GM12878 (cell line): Measurements from ENCODE around the gene HLA-A. TPM values are rescaled to one million over a fixed set of nuclear protein-coding genes. Genes with fewer than 3 reads are reported as not detected.
A peak's percentile ranks its signal among the peaks of the same experiment; 100 is the strongest.

Source experiments
- ATF3 ChIP-seq: IDR thresholded peaks from 2 replicates; pipeline ENCODE4 v1.6.1; 2011; ENCODE audit warnings: low read depth, mild to moderate bottlenecking, low read length, moderate library complexity, borderline replicate concordance; ENCODE audit errors: extremely low read depth
- CBFB ChIP-seq: IDR thresholded peaks from 2 replicates; pipeline ENCODE4 v1.6.1; 2016; ENCODE audit warnings: antibody characterized with exemption, low read depth
- CBX5 ChIP-seq: sonication (generic); IDR thresholded peaks from 2 replicates; pipeline ENCODE4 v1.6.1; 2016; ENCODE audit warnings: low read depth, moderate library complexity, mild to moderate bottlenecking, inconsistent platforms
- CEBPB ChIP-seq, 2 experiments: fragments of 150-350 bp in 1 of 2; IDR thresholded peaks; 2 replicates each; pipeline ENCODE4 v1.6.1; 2012 to 2014; ENCODE audit warnings: low read depth in 2 of 2, low read length in 2 of 2, borderline replicate concordance in 1 of 2, inconsistent platforms in 1 of 2
- CHD4 ChIP-seq: fragments of 200-600 bp; sonication (generic); IDR thresholded peaks from 2 replicates; pipeline ENCODE4 v1.6.1; 2016; ENCODE audit warnings: mild to moderate bottlenecking
- FOXK2 ChIP-seq: fragments of 450-650 bp; IDR thresholded peaks from 2 replicates; pipeline ENCODE4 v1.6.1; 2017; ENCODE audit warnings: mild to moderate bottlenecking, moderate library complexity
- IKZF2 ChIP-seq, 2 experiments: fragments of 450-650 bp; IDR thresholded peaks; 2 replicates each; pipeline ENCODE4 v1.6.1; 2017; ENCODE audit warnings: mild to moderate bottlenecking in 2 of 2, moderate library complexity in 2 of 2
- JUND ChIP-seq: IDR thresholded peaks from 2 replicates; pipeline ENCODE4 v1.6.1; 2012; ENCODE audit warnings: low read depth, mild to moderate bottlenecking, low read length, improper control_type of control experiment, moderate library complexity
- KAT2A ChIP-seq: conservative IDR thresholded peaks from 2 replicates; pipeline ENCODE4 v1.6.1; 2011; ENCODE audit warnings: low read depth, low read length; ENCODE audit not compliant: control insufficient read depth
- NFYA ChIP-seq: IDR thresholded peaks from 2 replicates; pipeline ENCODE4 v1.6.1; 2011; ENCODE audit warnings: low read depth, mild to moderate bottlenecking, low read length, improper control_type of control experiment, borderline replicate concordance
- NR2C1 ChIP-seq: fragments of 450-650 bp; IDR thresholded peaks from 2 replicates; pipeline ENCODE4 v1.6.1; 2017; ENCODE audit warnings: antibody characterized with exemption, mild to moderate bottlenecking, moderate library complexity
- NRF1 ChIP-seq: conservative IDR thresholded peaks from 2 replicates; pipeline ENCODE4 v1.6.1; 2011; ENCODE audit warnings: mild to moderate bottlenecking, low read depth, low read length, improper control_type of control experiment
- PBX3 ChIP-seq: IDR thresholded peaks from 2 replicates; pipeline ENCODE4 v1.6.1; 2011; ENCODE audit warnings: mild to moderate bottlenecking, low read depth, low read length, moderate library complexity; ENCODE audit not compliant: insufficient replicate concordance
- PKNOX1 ChIP-seq: fragments of 450-650 bp; IDR thresholded peaks from 2 replicates; pipeline ENCODE4 v1.6.1; 2016; ENCODE audit warnings: mild to moderate bottlenecking
- POLR2AphosphoS5 ChIP-seq: IDR thresholded peaks from 2 replicates; pipeline ENCODE4 v1.6.1; 2011; ENCODE audit warnings: mild to moderate bottlenecking, low read length, inconsistent platforms
- RBBP5 ChIP-seq: fragments of 200-600 bp; sonication (generic); conservative IDR thresholded peaks from 2 replicates; pipeline ENCODE4 v1.6.1; 2016
- RUNX3 ChIP-seq: IDR thresholded peaks from 2 replicates; pipeline ENCODE4 v1.6.1; 2012; ENCODE audit warnings: low read length, inconsistent platforms
- SKIL ChIP-seq: fragments of 450-650 bp; IDR thresholded peaks from 2 replicates; pipeline ENCODE4 v1.6.1; 2017; ENCODE audit warnings: mild to moderate bottlenecking, low read depth, inconsistent platforms; ENCODE audit not compliant: poor library complexity, severe bottlenecking
- TCF3 ChIP-seq: IDR thresholded peaks from 2 replicates; pipeline ENCODE4 v1.6.1; 2012; ENCODE audit warnings: low read depth, mild to moderate bottlenecking, low read length, borderline replicate concordance; ENCODE audit not compliant: insufficient read depth
- ZBTB40 ChIP-seq: fragments of 450-650 bp; IDR thresholded peaks from 2 replicates; pipeline ENCODE4 v1.6.1; 2016; ENCODE audit warnings: mild to moderate bottlenecking, moderate library complexity, borderline replicate concordance
- polyA plus RNA-seq, 11 experiments: library from polyadenylated mRNA; depleted of rRNA in 4 of 11; unstranded in 6 of 11; stranded (reverse) in 5 of 11; fragments of >200 nt; fragmentation: Nextera tagmentation in 4 of 11; fragmentation: Illumina TruSeq in 1 of 11; extraction: Ambion mirVana in 4 of 11; extraction: Trizol in 1 of 11; gene quantifications; 1 replicate in 1 of 11; 2 replicates in 10 of 11; pipeline versions ENCODE4 v1.2.1 to v1.2.3, GENCODE V29; 2011 to 2016; ENCODE audit warnings: inconsistent platforms in 2 of 11, missing spikeins in 2 of 11, low read depth in 1 of 11
- total RNA-seq, 4 experiments: library from RNA; depleted of rRNA in 3 of 4; stranded (reverse); fragments of >200 nt in 3 of 4; fragmentation: Illumina TruSeq in 1 of 4; extraction: Trizol in 1 of 4; gene quantifications; 2 replicates each; pipeline versions ENCODE4 v1.2.1 to v1.2.3, GENCODE V29; 2013 to 2021

The HLA-A gene
- total and polyA plus RNA-seq, 10 of the 15 experiments (the other 5 are each of a cell fraction or from before 2014, with no cell fraction given): 129 to 1,155 (median 749) TPM

GRCh38 chr6:29942275-29943052 is at the start of gene HLA-A (continued):
- TF ChIP-seq JUND: 0 out of 2 replicates have a peak, but pooled peaks have one; percentile 8
- TF ChIP-seq POLR2AphosphoS5: peak; percentile 99
- no peak for TF ChIP-seq CHD4
- TF ChIP-seq SKIL: no peak
- no peak for TF ChIP-seq RBBP5
- TF ChIP-seq FOXK2: no peak
- TF ChIP-seq ZBTB40: no peak
- peak; percentile 40 to 50; a peak in 3 of 4 replicates for TF ChIP-seq IKZF2 (IDR thresholded peaks at IDR 0.05)
- TF ChIP-seq KAT2A: no peak
- no peak for TF ChIP-seq PBX3
- no peak for TF ChIP-seq NRF1
- TF ChIP-seq TCF3: peak; percentile 85; the same call in 1 of the 2 replicates
- peak; percentile 25; the same call in 1 of the 2 replicates for TF ChIP-seq RUNX3
- TF ChIP-seq CBFB: peak; percentile 87; the same call in 1 of the 2 replicates
- no peak for TF ChIP-seq NR2C1
- no peak for TF ChIP-seq ATF3
- no peak for TF ChIP-seq NFYA
- TF ChIP-seq CEBPB (IDR thresholded peaks at IDR 0.05; ENCODE audit: borderline replicate concordance in 1 of 2, low read depth in 2 of 2, low read length in 2 of 2): peak in 1 of 2 experiments; percentile 85; a peak in 1 of 4 replicates
- TF ChIP-seq PKNOX1: 0 out of 2 replicates have a peak, but pooled peaks have one; percentile 3
- 0 out of 2 replicates have a peak, but pooled peaks have one; percentile 42 for TF ChIP-seq CBX5
